ENCODE measurements around the gene CREB3L2.

- TF ChIP-seq CTCF (IDR thresholded peaks at IDR 0.05 in 2 of 3, conservative IDR thresholded peaks at IDR 0.05 in 1 of 3; ENCODE audit: control insufficient read depth in 2 of 3, extremely low read depth in 1 of 3, insufficient read depth in 1 of 3, low read depth in 3 of 3, low read length in 3 of 3) = no peak
- TF ChIP-seq SPI1 (IDR thresholded peaks at IDR 0.05; ENCODE audit: borderline replicate concordance, insufficient read depth, low read depth, low read length) = no peak
- TF ChIP-seq RAD21 (IDR thresholded peaks at IDR 0.05; ENCODE audit: insufficient read depth, low read depth, low read length) = no peak
- TF ChIP-seq FOXM1 (IDR thresholded peaks at IDR 0.05; ENCODE audit: low read depth, low read length) = no peak
- no peak for TF ChIP-seq E2F8 (IDR thresholded peaks at IDR 0.05; ENCODE audit: low read depth, partially characterized antibody)
- no peak for TF ChIP-seq SMC3 (IDR thresholded peaks at IDR 0.05; ENCODE audit: borderline replicate concordance, low read length)
These were observed 52.2 kb downstream of the CREB3L2 start for GRCh38 chr7:137949416-137950262.

All from GM12878 (cell line).